ENCODE data around the gene G6PD. TPM values are rescaled to one million over a fixed set of nuclear protein-coding genes. Genes with fewer than 3 reads are reported as not detected.

Gene G6PD
- total and polyA plus RNA-seq, 10 of the 15 experiments (the other 5 are each of a cell fraction or from before 2014, with no cell fraction given) = 1.6 to 62.5 (median 28.4) TPM

DNA sequence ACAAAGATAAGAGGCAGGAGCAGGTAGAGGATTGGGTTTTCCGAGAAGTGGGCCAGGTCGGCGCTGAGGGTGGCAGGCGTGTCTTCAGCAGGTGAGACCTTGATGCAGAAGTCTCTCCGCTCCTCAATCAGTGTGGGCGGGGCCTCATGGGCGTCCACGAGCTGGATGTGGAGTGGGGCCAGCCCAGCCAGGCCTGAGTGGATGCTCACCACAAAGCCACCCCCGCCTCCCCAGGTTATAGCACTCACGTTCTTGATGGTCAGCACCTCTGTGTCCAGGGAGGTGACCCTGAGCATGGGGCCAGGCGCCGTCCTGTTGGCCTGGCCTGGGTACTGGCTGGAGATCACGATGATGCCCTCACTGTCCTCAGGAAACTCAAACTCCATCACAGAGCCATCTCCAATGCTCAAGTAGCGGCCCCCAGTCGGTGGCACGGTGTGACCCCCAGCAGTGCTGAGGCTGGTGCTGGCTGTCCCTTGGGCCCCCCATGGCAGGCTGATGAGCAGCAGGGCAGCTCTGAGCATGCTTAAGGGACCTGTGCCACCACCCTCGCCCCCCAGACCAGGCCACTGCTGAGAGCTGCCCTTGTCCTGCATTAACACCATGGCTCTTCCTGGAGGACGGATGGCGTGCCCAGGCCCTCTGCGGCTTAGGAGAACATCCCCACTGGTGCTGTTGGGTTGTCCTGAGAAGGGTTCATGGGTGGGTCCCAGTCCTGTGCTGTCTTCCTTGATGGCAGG lies 58.1 kb downstream of the G6PD start:
- in situ Hi-C loops (cut with MboI) (no loop called here), intact Hi-C loops (cut with micrococcal nuclease; ENCODE audit: unreplicated experiment) (no loop called here)
- RAD21 ChIA-PET (ENCODE audit: unreplicated experiment) = no interaction called here
- POLR2A ChIA-PET = interaction anchor here (0.6 to 3.3 kb wide), 4 partner anchors 9 to 61 kb away, joined by 3 to 14 read pairs (median 4); no protein-coding TSS in a partner anchor
- H3K27ac ChIP-seq (ENCODE audit: control insufficient read depth, insufficient read depth) = no peak overlapping the region
- SMC1A ChIA-PET (ENCODE audit: uncharacterized antibody, unreplicated experiment) = interaction anchor here (2.2 kb wide), 1 partner anchor 39 kb away, joined by 7 read pairs; no protein-coding TSS in a partner anchor
- no TSS peak for BruUV-seq (replicated peaks)
- no peak overlapping the region for H3K4me2 ChIP-seq (ENCODE audit: control insufficient read depth, insufficient read depth)
- CTCF ChIA-PET = interaction anchor here (2.4 kb wide), 1 partner anchor 39 kb away, joined by 13 read pairs; no protein-coding TSS in a partner anchor
- 71% methylated on average over 20 of the region's 20 CpGs for WGBS (ENCODE audit: insufficient coverage, insufficient replicate concordance, low lambda C conversion rate, missing lambda C conversion rate)
- ATAC-seq (no peak), DNase-seq (ENCODE audit: low read depth, low spot score) (no peak), FAIRE-seq (no peak)
- no peaks in the 10 kb centered on the region; the same call in 2 of the 3 replicates for H3K9me3 ChIP-seq (replicated peaks; ENCODE audit: control insufficient read depth, insufficient read depth, low read length)
- no peaks in the 10 kb centered on the region for H3K27me3 ChIP-seq (replicated peaks in 1 of 2; ENCODE audit: control insufficient read depth in 2 of 2, insufficient read depth in 2 of 2, low read length in 1 of 2)
- H4K20me1 ChIP-seq (ENCODE audit: control insufficient read depth, insufficient read depth) = no peaks in the 10 kb centered on the region
- H3K9ac ChIP-seq (ENCODE audit: control insufficient read depth, insufficient read depth, low read length) = no peak overlapping the region
- peaks cover 21% of the 10 kb centered on the region for H3K79me2 ChIP-seq (ENCODE audit: control insufficient read depth, insufficient read depth, low read length)
- peaks cover 8% of the 10 kb centered on the region; the same call in 1 of the 2 replicates for H3K4me1 ChIP-seq (ENCODE audit: control insufficient read depth, insufficient read depth, low read length)
- no peak overlapping the region for H3K4me3 ChIP-seq
- peaks cover 0 to 2% of the 10 kb centered on the region in 2 experiments; a peak in 2 of 4 replicates for H3K36me3 ChIP-seq (ENCODE audit: control insufficient read depth in 2 of 2, insufficient read depth in 2 of 2, low read length in 1 of 2)
- no peak overlapping the region for H2AFZ ChIP-seq (ENCODE audit: control insufficient read depth, low read depth, low read length)
- no peak for TF ChIP-seq ZBTB40 (IDR thresholded peaks at IDR 0.05; ENCODE audit: borderline replicate concordance)
- TF ChIP-seq SIN3A (IDR thresholded peaks at IDR 0.05; ENCODE audit: low read depth, low read length) = no peak
- TF ChIP-seq BRCA1 (IDR thresholded peaks at IDR 0.05; ENCODE audit: low read depth, low read length) = no peak
- no peak for TF ChIP-seq SMC3 (IDR thresholded peaks at IDR 0.05; ENCODE audit: borderline replicate concordance, low read length)
- TF ChIP-seq PAX8 (IDR thresholded peaks at IDR 0.05) = no peak
- no peak for TF ChIP-seq JUND (IDR thresholded peaks at IDR 0.05; ENCODE audit: low read depth, low read length)
- no peak for TF ChIP-seq ZSCAN29 (IDR thresholded peaks at IDR 0.05)
- no peak for TF ChIP-seq MYC (IDR thresholded peaks at IDR 0.05; ENCODE audit: insufficient read depth, insufficient read length, insufficient replicate concordance, low read length, severe bottlenecking)
- TF ChIP-seq SIX5 (IDR thresholded peaks at IDR 0.05; ENCODE audit: low read depth, low read length, severe bottlenecking) = no peak
- TF ChIP-seq ZNF622 (IDR thresholded peaks at IDR 0.05) = no peak
- TF ChIP-seq CBX5 (IDR thresholded peaks at IDR 0.05; ENCODE audit: low read depth) = no peak
- TF ChIP-seq RBBP5 (conservative IDR thresholded peaks at IDR 0.05) = no peak
